ENCODE measurements around the gene TSPAN2.

GRCh38 chr1:115067161-115067859, 22.0 kb downstream of the TSPAN2 start:
- no peak for TF ChIP-seq POLR2A (IDR thresholded peaks at IDR 0.05)
- TF ChIP-seq, protein P1, sequence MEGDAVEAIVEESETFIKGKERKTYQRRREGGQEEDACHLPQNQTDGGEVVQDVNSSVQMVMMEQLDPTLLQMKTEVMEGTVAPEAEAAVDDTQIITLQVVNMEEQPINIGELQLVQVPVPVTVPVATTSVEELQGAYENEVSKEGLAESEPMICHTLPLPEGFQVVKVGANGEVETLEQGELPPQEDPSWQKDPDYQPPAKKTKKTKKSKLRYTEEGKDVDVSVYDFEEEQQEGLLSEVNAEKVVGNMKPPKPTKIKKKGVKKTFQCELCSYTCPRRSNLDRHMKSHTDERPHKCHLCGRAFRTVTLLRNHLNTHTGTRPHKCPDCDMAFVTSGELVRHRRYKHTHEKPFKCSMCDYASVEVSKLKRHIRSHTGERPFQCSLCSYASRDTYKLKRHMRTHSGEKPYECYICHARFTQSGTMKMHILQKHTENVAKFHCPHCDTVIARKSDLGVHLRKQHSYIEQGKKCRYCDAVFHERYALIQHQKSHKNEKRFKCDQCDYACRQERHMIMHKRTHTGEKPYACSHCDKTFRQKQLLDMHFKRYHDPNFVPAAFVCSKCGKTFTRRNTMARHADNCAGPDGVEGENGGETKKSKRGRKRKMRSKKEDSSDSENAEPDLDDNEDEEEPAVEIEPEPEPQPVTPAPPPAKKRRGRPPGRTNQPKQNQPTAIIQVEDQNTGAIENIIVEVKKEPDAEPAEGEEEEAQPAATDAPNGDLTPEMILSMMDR (IDR thresholded peaks at IDR 0.05), result no peak

Measured in heart left ventricle (tissue), 13 donors.